Eye (tissue), 1 donor: Measurements from ENCODE around the gene RHOF.

Experiments
- DNase-seq: peaks from one replicate; pipeline ENCODE4 v3.0.0-alpha.2; 2015

Gene RHOF

GRCh38 chr12:121819212-121819949 is 25.9 kb upstream of the RHOF start:
- DNase-seq: no peak

DNA sequence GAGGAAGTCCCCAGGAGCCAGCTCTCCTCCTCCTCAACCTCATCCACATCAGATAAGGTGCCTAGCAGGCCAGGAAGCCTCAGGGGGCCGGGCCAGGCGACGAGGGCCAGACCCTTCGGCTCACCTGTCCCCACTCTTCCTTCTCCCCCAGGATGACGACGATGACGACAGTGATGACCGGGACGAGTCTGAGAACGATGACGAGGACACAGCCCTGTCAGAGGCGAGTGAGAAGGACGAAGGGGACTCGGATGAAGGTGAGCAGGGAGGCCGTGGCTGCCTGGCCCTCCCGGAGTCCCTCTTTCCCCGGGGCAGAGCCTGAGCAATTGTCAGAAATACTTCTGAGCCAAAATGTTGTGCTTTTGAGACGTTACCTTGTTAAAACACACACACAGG is 24.2 kb upstream of the RHOF start:
- DNase-seq: no peak

DNA sequence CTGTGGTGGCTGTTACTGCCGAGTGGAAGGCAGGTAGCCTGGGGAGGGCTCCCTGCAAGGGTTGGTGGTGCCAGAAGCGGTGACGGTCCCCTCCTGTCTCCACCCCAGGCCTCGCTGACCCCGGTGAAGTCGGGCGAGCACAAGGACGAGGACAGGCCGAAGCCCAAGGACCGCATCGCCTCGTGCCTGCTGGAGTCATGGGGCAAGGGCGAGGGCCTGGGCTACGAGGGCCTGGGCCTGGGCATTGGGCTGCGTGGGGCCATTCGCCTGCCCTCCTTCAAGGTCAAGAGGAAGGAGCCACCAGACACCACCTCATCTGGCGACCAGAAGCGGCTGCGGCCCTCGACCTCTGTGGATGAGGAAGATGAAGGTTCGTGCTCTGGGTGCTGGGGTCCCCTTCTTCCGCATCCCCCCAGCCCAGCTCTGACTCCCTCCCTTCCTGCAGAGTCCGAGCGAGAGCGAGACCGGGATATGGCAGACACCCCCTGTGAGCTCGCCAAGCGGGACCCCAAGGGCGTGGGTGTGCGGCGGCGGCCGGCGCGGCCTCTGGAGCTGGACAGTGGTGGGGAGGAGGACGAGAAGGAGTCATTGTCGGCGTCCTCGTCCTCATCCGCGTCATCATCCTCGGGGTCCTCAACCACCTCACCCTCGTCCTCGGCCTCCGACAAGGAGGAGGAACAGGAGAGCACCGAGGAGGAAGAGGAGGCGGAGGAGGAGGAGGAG is 23.6 kb upstream of the RHOF start:
- DNase-seq: no peak

- DNase-seq: no peak
Observed at GRCh38 chr12:121815263-121815662, 21.8 kb upstream of the RHOF start.

GRCh38 chr12:121814429-121815119 is 21.1 kb upstream of the RHOF start:
- DNase-seq: no peak

DNA sequence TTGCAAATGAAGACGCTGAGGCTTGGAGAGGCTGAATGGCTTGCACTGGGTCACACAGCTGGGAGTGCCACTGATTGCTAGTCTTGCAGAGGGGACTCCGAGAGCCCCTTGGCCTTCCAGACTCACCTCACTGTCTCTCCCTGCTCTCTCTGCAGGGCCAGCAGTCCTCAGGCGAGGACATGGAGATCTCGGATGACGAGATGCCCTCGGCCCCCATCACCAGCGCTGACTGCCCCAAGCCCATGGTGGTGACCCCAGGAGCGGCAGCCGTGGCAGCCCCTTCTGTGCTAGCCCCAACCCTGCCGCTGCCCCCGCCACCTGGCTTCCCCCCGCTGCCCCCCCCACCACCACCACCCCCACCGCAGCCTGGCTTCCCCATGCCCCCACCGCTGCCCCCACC is 20.5 kb upstream of the RHOF start:
- no peak for DNase-seq

DNA sequence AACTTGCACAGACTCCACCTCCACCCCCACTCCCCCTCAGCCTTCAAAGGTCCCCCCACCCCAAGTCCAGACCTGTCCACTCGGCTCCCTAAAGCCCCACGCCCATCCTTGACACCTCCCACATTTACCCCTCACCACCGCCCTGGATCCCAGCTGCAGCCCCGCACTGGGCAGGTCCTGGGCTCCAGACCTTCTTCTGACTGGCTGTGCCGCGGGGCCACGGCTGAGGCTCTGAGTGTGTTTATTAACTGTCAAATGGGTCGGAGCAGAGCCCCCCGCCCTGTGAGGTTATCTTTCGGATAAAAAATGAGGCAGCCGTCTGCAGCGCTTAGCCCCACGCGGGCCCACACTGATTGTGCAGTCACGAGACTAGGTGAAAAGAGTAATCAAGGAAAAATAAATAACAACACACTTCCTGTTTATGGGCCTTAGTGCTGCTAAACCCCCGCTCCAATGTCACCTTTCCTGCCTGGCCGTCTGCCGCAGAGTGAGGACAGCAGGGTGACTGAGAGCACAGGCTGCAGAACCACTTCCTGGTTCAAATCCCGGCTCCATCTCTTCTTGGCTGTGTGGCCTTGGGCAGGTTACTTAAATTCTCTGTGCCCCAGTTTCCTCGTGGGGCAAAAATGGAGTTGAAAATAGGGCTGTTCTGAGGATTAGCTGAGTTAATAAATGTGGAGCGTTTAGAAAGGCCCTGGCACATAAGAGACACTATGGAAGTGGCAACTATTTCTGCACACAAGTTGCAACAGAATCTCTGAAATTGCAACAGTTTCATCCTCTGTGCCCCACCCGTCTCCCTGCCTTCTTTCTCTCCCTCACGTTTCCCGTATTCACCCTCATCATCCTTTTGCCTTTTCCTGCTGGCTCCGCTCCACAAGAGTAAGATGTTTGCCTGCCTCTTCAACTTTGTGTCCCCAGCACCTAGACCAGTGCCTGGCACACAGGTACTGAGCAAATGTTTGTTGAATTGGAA is 19.7 kb upstream of the RHOF start:
- DNase-seq: no peak

- no peak for DNase-seq
Observed at GRCh38 chr12:121812320-121812871, 18.9 kb upstream of the RHOF start.

DNA sequence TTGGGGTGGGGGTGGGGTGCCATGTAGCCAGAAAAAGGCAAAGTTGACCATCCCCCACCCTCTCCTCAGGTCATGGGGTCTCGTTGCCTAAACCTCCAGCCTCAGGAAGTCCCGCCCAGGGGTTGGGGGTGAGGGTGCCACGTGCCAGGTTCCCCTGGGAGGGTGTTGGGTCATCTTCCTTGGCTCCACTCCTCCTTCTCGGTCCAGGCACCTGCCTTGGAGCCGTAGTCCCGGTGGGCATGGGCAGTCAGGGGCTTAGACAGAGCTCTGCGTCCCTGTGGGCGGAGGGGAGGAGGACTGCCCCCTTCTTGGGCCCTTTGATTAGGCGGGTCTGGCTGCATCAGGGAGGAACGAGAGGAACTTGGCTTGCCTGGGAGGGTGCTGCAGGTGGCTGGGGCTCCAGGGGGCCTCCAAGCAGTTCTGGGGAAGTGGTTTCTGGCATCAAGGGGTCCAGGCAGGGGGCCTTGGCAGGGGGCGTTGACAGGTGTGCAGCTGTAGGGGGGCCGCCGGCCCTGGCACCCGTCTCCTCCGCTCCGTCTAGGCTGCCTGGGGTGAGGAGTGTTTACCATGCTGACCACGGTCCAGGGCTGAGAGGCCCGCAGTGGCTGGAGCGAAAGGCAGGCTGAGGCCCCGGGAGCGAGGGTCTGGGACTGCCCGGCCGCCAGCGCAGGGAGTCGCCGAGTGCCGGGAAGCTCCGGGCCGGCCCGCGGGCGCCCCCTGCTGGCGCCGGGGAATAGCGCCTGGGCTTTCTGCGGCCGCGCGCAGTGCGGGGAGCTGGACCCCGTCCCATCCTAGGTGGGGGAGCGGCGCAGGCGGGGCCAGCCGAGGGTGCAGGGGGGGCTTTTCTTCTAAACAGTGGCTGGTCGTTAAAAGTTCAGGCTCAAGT is 18.2 kb upstream of the RHOF start:
- peak; percentile 91 for DNase-seq

- no peak for DNase-seq
Observed at GRCh38 chr12:121810833-121811433, 17.4 kb upstream of the RHOF start.

- no peak for DNase-seq
Observed at GRCh38 chr12:121810234-121810817, 16.8 kb upstream of the RHOF start.

GRCh38 chr12:121809712-121810116 is 16.2 kb upstream of the RHOF start:
- DNase-seq: no peak

DNA sequence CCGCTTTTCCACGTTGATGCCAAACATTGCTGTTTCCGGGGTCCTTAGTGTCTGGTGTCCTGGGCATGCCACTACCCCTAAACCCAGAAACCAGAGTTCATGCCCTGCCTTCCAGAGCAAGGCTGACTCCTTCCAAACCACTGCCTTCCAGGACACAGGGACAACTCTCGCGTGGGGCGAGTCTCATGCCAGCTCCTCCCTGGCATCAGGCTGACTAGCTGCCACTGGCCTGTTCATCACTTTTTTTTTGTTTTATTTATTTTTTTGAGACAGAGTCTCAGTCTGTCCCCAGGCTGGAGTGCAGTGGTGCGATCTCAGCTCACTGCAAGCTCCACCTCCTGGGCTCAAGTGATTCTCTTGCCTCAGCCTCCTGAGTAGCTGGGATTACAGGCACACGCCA is 15.1 kb upstream of the RHOF start:
- DNase-seq: no peak

- DNase-seq: no peak
Observed at GRCh38 chr12:121807642-121808347, 14.3 kb upstream of the RHOF start.

DNA sequence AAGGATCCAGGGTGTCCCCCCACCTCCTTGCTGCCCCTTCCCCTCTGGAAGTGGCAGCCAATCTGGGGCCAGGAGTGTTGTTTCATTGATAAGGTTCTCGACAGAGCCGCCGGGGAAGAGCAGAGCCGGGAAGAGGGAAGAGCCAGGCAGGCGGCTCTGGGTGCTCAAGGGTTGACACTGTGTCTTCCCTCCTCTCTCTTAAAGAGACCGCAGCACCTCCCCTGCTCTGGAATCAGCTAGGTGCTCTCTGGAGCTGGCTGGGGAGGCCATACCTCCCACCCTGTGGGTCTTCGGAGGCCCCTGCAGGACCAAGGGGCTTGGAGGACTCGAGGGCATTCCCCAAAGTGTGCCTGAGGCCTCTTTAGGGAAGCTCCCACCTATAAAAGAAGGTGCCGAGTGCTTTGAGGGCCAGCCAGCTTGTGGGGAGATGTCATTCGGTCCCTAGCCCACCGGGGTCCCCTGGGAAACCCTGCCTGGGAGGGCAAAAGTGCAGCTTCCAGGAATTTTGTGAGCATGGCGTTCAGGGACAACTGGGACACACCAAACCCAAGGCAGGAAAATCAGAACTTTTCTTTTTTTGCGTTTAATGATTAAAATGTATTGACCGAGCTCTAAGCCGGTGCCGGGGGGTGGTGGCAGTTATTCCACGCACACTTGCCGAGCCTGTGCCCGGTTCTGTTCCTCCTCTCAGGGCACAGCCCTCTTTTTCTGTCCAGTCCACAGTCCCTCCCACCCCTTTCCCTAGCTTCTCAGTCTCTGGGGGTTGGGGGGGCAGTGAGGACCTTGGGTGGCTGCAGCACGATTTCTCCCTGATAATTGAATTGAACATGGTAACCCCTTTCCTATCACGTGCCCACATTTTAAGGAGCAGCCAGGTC is 13.3 kb upstream of the RHOF start:
- peak; percentile 23 for DNase-seq

DNA sequence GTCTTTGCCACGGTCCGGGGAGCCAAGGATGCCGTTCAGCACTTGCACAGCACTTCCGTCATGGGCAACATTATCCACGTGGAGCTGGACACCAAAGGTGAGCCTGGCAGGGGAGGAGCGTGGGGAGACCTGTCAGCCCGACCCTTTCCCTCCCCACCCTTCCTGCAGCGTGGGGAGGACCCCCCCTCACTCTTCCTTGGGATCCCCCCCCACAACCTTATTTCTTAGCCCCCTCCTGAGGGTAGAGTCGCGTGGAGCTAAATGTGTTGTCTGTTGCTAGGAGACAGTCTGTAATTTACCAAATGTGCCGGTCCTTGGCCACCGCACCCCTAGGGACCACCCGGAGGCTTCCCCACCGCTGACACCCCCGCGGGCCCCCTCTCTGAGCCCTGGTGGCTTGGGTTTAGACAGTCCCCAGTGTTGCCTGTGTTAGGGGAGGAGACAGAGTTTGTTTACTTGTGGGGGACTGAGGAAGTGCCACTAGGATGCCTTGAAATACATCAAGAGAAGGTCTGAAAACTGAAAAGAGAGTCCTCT is 12.6 kb upstream of the RHOF start:
- peak; percentile 46 for DNase-seq

GRCh38 chr12:121805171-121806008 is 11.9 kb upstream of the RHOF start:
- peak; percentile 75 for DNase-seq
